Activated CD8-positive, alpha-beta memory T cell treated with anti-CD3 and anti-CD28 coated beads for 36 hours (primary cell): ENCODE results near the gene LYRM1. TPM values are rescaled to one million over a fixed set of nuclear protein-coding genes. Genes with fewer than 3 reads are reported as not detected.

ENCODE experiments used
- CTCF ChIA-PET: fragments of 350-600 bp; sonication (Branson Sonifier 250); formaldehyde crosslinking; loops from one replicate; lab custom pipeline; 2021; ENCODE audit warnings: antibody characterized with exemption; lab: Charles Lee
- POLR2A ChIA-PET: fragments of 350-600 bp; sonication (Branson Sonifier 250); formaldehyde crosslinking; loops from one replicate; lab custom pipeline; 2021; ENCODE audit warnings: antibody characterized with exemption; lab: Charles Lee
- total RNA-seq, 2 experiments: library from RNA; stranded (reverse); gene quantifications; one replicate each; pipeline ENCODE4 v1.2.3, GENCODE V29; 2021

LYRM1 gene
- total RNA-seq, 2 experiments from 2014 or later, result 41.3 to 44.5 TPM

DNA sequence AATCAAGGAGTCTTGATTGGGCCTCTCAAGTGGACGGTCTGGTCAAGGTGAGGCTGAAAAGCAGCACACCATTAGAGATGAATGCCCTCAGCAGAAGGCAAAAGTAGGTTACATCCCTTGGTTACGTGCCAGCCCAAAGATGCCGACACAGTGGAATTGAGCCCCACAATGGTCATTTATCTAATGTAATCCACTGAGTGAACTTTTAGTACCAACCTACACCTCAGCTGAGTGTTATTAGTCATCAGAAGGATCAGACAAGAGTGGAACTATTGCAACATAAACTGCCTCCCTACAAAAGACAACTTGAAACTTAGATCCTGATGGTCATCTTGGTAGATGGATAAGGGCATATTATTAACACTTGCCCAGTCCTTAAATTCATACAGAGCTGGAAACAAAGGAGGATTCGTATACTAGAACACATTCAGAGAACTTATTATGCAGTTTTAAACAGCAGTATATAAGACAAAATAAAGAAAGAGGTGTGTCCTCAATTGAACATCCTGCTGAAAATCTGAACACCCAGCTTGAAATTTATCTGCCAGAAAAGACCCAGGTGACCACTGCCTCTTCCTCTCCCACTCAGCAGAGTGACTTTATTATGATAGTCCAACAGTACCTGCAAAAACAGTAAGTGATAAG, 3.2 kb upstream of the LYRM1 start:
- POLR2A ChIA-PET, result interaction anchor here (0.5 kb wide), 1 partner anchor 262 kb away, joined by 4 read pairs; no protein-coding TSS in a partner anchor
- CTCF ChIA-PET, result no interaction called here

DNA sequence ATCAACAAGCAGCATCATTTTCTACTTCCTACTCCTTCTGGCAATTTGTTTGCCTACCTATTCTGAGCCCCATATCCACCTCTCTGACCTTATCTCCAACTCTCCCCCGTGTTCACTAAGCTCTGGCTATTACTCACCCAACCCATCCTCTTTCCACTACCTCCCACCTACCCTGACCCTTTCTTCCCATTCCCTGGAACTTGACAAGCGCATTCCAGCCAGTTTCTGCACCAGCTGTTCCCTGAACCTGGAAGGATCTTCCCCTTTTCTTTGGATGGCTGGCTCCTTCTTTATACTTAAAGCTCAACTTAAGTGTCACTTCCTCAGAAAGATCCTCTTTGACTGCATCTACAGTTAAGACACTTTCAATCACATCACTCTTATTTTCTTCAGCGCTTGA, 2.6 kb upstream of the LYRM1 start:
- ChIA-PET CTCF (no interaction called here), POLR2A (interaction anchor here (0.5 kb wide), 1 partner anchor 261 kb away, joined by 4 read pairs; no protein-coding TSS in a partner anchor)

DNA sequence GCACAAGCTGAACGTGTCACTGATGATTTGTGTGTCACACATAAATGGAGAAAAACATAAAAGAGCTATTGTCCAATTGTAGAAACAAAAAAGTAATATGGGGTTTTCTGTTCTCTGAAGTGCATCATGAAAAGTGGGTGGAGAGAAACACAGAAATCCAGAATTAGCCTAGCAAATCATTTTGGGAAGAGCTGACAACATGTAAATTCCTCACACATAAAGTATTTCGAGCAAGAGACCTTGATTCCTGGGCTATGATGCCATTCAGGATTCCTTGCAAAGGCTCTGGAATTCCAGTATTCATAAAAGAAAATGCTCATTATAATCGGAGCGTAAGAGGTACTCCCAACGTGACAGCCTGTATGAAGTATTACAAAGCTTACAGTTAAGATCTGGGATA, 1.5 kb upstream of the LYRM1 start:
- POLR2A ChIA-PET, result interaction anchor here (0.6 to 1.8 kb wide), 2 partner anchors 12 to 318 kb away, joined by 6 to 13 read pairs; no protein-coding TSS in a partner anchor
- CTCF ChIA-PET, result interaction anchor here (0.7 kb wide), 1 partner anchor 33 kb away, joined by 3 read pairs; no protein-coding TSS in a partner anchor

DNA sequence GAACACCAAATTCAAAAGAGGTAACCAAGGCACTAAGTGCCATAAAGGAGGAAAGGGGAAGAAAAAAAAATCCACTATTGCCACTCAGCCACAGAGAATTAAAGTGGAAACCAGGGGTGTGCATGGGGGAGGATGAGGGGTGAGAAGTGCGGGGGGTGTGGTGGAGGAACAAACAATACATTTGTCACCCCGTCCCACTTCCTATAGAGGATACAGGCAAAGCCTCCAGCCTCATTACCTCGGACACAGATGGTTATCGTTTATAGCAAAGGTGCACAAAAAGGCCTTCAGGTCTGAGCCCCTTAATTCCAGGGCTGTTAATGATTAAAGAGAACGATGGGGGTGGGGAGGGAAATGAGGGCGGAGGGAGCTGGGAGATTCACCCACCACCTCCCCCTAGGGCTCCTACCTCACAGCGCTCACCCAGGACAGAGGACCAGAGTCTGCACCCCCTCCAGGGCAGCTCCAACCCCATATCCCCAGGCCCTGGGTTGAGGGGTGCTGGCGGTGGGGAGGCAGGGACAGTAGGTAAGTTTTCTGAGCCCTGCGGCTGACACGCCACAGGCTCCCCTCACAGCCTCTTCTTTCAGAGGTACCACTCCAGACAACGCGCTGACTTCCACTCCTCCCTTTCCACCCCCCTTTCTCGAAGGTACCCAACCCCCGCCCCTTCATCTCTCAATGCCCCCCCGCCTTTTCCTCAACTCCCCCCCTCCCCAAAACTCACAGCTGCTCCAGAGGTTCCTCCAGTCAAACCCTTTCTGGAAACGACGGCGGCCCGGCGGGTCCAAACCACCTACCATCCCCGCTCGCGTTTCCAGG, 883 bp upstream of the LYRM1 start:
- CTCF ChIA-PET, result interaction anchor here (0.7 to 1.5 kb wide), 3 partner anchors 28 to 34 kb away, joined by 3 to 4 read pairs (median 3); no protein-coding TSS in a partner anchor
- POLR2A ChIA-PET, result interaction anchor here (0.8 to 1.8 kb wide), 5 partner anchors 11 to 93 kb away, joined by 4 to 16 read pairs (median 13); partner anchors contain the start of genes ERI2 and REXO5

DNA sequence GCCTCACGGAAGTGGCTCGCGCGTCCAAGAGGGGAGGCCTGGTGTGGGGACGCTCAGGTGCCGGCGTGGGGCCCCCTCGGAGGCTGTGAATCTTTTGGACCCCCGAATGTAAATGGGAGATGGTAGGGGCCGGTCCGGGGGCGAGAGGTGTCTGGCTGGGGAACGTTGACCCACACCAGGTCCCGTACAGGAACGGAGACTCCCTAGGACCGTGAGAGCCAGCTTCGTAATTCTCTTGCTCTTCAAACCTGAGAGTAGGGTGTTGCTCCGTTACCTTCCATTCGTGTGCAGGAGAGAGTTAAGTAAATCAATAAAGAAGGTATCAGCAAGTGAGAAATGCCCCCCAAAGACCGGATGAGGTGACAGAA, 481 bp downstream of the LYRM1 start:
- CTCF ChIA-PET, result interaction anchor here (0.6 to 1.5 kb wide), 4 partner anchors 27 to 43 kb away, joined by 3 to 4 read pairs (median 4); no protein-coding TSS in a partner anchor
- POLR2A ChIA-PET, result interaction anchor here (0.5 to 1.8 kb wide), 5 partner anchors 10 to 59 kb away, joined by 3 to 16 read pairs (median 4); no protein-coding TSS in a partner anchor

DNA sequence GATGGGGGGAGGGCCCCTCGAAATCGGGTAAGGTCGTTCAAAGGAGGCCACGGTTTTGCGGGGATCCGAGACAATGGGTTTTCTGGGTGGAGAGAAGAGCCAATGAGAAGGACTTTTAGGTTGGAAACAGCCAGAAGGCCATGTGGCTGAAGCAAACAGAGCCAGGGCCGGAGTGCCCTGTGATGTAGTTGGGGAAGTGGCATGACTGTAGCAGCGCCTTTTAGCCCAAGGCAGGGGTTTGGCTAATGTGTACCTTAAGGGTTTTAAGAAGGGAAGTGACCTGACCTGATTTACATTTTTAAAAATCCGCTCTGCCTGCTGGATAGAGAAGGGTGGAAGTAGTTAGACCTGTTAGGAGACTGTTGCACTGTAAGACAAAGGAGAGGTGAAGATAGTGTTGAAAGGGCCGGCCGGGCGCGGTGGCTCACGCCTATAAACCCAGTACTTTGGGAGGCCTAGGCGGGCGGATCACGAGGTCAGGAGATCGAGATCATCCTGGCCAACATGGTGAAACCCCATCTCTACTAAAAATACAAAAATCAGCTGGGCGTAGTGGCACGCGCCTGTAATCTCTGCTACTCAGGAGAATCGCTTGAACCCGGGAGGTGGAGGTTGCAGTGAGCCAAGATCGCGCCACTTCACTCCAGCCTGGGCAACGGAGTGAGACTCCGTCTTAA, 1.0 kb downstream of the LYRM1 start:
- ChIA-PET POLR2A (no interaction called here), CTCF (interaction anchor here (0.9 to 1.5 kb wide), 2 partner anchors 27 to 36 kb away, joined by 4 read pairs; no protein-coding TSS in a partner anchor)

DNA sequence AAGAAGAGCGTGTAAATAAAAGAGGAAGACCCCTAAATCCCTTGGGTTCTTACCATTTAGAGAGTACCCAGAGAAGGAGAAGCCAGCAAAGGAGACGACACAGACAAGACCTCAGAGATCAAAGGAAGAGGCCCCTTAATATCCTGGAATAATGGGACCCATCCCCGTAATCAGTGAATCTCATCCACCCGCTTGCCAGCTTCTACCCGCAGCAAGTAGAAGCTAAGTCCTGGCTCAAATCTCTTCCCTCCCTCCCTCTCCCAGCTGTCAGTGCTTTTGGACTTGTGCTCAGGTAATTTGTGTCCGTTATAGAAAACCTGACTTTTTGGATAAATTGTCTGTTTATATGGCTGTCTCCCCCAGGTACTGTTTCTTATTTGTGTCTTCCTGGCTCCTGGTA, 1.9 kb downstream of the LYRM1 start:
- ChIA-PET CTCF (no interaction called here), POLR2A (interaction anchor here (0.6 kb wide), 1 partner anchor 31 kb away, joined by 3 read pairs; no protein-coding TSS in a partner anchor)

DNA sequence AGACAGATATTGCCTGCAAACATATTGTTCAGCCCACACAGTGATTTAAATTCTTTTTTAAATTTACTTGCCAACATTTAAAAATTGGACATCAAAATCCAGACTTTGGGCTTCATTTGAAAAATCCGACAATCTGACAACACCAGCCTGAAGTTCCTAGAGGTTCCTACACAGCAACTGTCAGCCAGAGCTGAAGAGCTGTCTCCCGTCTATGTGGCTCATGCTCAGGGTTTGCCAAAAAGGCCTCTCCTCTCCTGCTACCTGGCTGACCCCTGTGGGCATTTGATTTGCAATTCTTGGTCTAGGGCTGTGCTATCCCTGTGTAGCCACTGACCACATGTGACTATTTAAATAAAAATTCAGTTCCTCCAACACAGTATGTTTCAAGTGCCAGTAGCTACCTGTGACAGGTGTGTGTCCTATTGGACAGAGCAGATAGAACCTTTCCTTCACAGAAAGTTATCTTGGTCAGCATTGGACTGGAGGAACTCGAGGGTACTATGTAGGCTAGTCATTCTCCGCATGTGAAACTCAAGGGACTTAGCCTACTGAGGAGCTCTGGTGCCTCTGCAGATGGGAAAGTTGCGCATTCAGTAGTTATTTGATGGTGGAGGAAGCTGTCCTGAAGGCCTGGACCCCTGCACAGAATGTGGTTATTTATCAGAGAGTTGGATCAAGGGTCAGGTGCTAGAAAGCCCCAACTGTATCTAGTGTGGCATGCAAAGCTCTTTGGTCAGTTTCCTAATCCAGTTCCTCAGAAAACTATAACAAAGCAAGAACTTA, 2.7 kb downstream of the LYRM1 start:
- POLR2A ChIA-PET, result no interaction called here
- CTCF ChIA-PET, result interaction anchor here (0.6 kb wide), 1 partner anchor 14 kb away, joined by 3 read pairs; no protein-coding TSS in a partner anchor

DNA sequence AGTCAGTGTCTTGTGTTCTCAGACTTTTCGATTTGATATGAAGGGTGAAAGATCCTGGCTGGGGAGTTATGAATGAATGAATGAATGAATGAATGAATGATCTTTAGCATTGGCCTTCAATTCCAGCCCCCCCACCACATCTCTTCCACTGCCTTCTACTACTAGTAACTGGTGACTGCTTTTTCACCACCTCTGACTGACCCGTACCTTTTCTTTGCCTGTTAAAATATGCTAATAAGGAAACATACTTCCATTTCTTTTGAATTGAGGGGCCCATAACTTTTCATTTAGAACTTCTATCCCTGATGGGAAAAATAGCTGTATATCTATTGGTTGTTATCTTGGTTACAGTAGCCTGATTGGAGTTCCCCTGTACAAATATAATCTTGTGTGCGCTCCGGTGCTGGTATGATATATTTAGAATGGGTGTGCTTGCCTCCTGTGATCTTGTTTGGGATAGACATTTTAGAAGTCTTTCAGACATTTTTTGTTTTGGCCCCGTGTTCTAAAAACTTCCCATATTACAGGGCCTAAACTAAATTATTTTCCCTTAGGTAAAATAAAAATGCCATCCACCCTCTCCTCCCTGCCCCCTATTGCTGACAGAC, 3.4 kb downstream of the LYRM1 start:
- CTCF ChIA-PET, result interaction anchor here (0.6 to 0.9 kb wide), 3 partner anchors 13 to 53 kb away, joined by 3 read pairs; no protein-coding TSS in a partner anchor
- POLR2A ChIA-PET, result no interaction called here

DNA sequence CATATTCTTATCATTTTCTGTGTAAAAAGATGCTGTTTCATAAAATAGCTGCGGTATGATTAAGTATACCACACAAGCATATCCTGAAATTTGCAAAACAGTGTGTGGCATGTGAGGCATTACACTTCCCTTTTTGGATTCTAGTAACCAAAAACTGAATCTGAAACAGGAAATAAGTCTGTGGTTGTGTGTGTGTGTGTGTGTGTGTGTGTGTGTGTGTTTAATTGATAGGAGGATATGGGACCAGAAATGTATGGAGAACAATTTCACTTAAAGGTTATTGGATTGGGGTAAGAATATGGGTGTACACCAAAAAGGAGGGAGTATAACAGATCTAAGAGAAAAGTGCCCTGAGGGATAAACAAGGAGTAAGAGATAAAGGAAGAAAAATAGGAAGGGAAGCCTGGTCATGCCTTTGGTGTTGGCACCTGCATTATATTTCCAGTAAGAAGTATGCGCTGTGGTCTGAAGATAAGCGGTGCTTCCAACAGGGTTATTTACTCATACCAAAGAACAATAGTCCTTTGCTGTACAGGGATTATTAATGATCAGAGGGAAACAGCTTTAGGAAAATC, 4.0 kb downstream of the LYRM1 start:
- ChIA-PET POLR2A (no interaction called here), CTCF (interaction anchor here (0.9 kb wide), 2 partner anchors 15 to 53 kb away, joined by 3 read pairs; no protein-coding TSS in a partner anchor)

DNA sequence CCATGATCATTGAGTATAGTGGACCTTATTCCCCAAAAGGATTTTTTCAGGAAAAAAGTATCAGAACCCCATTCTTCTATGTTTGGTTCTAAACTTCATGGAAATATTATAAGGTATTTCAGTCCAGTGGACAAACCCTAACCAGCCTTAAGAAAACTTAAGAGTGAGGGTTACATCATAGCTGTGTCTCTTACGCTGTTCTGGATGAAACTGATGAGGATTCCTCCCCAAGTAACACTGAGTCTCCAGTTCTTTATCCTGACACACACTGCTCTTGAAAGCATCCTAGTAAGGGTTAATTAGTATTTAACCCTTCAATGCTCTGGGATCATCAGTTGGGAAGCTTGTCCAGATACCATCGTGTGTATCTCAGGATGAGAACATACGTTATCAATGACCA, 5.0 kb downstream of the LYRM1 start:
- POLR2A ChIA-PET, result interaction anchor here (0.5 kb wide), 1 partner anchor 43 kb away, joined by 3 read pairs; no protein-coding TSS in a partner anchor
- CTCF ChIA-PET, result no interaction called here

DNA sequence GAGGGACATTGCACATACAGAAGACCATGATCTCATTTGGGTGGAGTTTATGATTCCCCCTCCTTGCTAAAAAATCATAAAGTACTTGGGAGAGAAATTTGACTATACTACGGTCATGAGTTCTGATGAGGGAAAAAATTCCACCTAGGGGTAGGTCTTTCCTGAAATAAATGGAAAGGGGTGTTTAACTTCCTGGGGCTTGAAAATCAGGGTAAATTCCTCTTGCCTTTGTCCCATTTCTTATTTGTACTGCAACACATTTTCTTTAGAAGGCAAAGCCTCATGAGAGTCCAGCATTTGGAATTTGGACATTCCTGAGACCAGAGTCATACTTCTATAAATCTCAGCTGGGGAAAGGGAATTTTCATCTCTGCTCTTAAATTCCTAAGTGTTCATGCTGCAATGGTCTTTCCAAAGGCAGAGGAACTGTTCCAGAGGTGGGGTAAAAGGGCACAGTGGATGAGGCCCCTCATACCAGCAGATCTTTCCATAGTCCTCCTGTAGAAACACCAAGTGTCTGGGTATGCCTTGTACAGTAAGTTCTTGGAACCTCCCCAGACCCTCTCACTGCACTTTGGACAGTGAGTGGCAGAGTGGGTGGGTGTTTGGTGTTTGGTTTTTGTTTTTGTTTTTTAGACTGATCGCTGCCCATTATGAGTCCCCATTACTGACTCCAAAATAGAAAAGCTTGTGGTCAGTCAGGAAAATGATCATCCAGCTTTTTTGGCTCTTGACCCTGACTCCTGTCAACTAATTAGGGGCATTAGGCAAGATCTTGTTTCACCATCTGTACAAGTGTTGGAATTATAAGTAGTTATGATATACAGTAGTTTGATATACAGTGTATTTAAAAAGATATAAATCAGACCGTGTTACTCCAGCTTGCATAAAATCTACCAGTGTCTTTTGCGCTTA, 6.0 kb downstream of the LYRM1 start:
- CTCF ChIA-PET, result no interaction called here
- POLR2A ChIA-PET, result no interaction called here

DNA sequence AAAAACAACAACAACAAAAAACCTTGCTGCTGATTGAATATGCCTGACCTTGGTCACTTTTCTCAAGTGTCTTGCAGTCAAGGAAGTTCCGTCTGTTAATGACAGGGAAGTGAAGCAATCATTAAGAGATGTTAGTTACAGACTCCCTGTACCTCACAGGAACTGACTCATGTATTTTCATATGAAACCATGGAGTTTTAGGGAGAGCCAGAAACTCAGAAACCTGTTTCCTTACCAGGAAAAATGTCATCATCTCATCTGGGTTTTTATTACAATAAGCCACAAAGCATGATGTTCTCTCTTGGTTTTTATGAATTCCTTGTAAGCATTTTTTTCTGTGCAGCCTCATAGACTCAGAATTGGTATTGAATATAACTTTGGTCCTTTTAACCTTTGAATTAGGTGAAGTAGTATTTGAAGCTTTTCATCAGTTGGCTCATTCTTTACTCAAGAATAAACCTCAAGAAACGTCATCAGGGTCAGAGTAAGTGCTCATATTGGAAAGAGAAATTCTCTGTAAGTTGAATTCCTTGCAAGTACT, 10.3 kb downstream of the LYRM1 start:
- CTCF ChIA-PET, result interaction anchor here (1.5 kb wide), 1 partner anchor 9 kb away, joined by 3 read pairs; no protein-coding TSS in a partner anchor
- POLR2A ChIA-PET, result interaction anchor here (0.6 to 1.7 kb wide), 6 partner anchors 11 to 104 kb away, joined by 3 to 13 read pairs (median 4); partner anchors contain the start of genes DCUN1D3 and LYRM1

DNA sequence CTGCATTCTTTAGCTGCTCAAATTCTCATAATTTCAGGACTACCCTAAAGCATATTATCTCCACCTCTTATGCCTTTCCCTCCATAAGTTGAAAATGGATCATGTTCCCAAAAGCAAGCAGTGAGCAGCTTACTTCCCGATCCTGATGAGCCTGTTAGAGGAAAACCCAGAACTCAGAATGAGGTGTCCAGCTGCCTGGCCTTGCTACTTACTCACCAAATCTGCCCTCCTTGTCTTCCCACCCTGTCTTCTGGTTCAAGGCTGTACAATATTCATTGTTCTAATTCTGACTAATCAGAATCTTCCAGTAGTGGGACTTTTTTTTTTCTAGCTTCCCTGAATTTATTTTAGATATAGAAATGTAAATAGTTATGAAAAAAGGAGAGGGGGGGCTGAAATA, 10.8 kb downstream of the LYRM1 start:
- POLR2A ChIA-PET, result interaction anchor here (0.5 to 1.7 kb wide), 7 partner anchors 11 to 104 kb away, joined by 3 to 13 read pairs (median 5); partner anchors contain the start of genes DCUN1D3 and LYRM1

DNA sequence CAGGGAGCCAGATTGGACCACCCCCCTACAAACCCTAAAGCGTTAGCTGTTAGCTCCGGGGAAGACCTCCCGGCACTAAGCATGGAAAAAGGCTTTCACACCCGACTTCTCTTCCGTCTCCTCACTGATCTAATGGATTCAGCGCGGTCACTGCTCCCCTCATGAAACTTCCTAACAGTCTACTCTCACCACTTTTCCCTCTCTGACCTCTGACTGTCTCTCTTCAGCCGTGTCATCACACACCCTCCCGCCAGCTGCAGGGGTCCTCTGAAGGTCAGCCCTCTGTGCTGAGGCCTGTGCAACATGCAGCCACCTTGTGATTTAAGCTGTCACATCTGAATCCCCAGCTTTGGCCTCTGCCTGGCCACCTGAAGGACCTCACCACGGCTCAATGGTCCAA, 15.7 kb downstream of the LYRM1 start:
- CTCF ChIA-PET, result no interaction called here

More for the DNA sequence above, 10.8 kb downstream of the LYRM1 start:
- CTCF ChIA-PET, result interaction anchor here (1.5 kb wide), 1 partner anchor 9 kb away, joined by 3 read pairs; no protein-coding TSS in a partner anchor

DNA sequence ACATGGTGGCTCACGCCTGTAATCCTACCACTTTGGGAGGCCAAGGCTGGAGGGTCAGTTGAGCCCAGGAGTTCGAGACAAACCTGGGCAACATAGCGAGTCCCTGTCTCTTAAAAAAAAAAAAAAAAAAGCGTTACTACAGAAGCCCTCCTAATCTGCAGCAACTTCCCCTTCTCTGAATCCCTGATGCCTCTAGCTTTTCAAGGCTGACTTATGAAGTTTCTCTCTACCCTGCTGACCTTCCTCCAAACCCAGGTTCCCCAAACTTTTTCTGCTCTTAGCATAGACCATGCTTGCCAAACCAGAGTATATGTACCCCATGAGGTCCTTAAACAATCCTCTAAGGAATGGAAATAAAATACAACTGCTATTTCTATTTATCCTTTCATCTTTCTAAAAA, 16.4 kb downstream of the LYRM1 start:
- CTCF ChIA-PET, result interaction anchor here (0.7 kb wide), 1 partner anchor 13 kb away, joined by 3 read pairs; no protein-coding TSS in a partner anchor

More for the DNA sequence above, 15.7 kb downstream of the LYRM1 start:
- POLR2A ChIA-PET, result interaction anchor here (0.6 kb wide), 1 partner anchor 142 kb away, joined by 8 read pairs; no protein-coding TSS in a partner anchor

More for the DNA sequence above, 16.4 kb downstream of the LYRM1 start:
- POLR2A ChIA-PET, result interaction anchor here (0.6 kb wide), 1 partner anchor 143 kb away, joined by 8 read pairs; no protein-coding TSS in a partner anchor
